ENCODE results near the gene FGFR3.
"Not testable (repeated sequence)": the region's sequence is repeated elsewhere in the genome, so short reads cannot be mapped to it uniquely, and the experiment has no call there.

Gene FGFR3

GRCh38 chr4:1819284-1819683 lies 26.2 kb downstream of the FGFR3 start:
- no peak for DNase-seq (ENCODE audit: low spot score)

- no peak for DNase-seq (ENCODE audit: low spot score)
Measured at GRCh38 chr4:1819816-1820215, 26.7 kb downstream of the FGFR3 start.

GRCh38 chr4:1821679-1822567 lies 28.8 kb downstream of the FGFR3 start:
- no peak for DNase-seq (ENCODE audit: low spot score)

GRCh38 chr4:1822568-1823544 lies 29.8 kb downstream of the FGFR3 start:
- DNase-seq (ENCODE audit: low spot score), result no peak

- DNase-seq (ENCODE audit: low spot score), result no peak
Measured at GRCh38 chr4:1823545-1823932, 30.4 kb downstream of the FGFR3 start.

GRCh38 chr4:1824746-1825145 lies 31.7 kb downstream of the FGFR3 start:
- no peak for DNase-seq (ENCODE audit: low spot score)

- DNase-seq (ENCODE audit: low spot score), result no peak
Measured at GRCh38 chr4:1825326-1825725, 32.2 kb downstream of the FGFR3 start.

- no peak for DNase-seq (ENCODE audit: low spot score)
Measured at GRCh38 chr4:1826531-1827350, 33.6 kb downstream of the FGFR3 start.

- DNase-seq (ENCODE audit: low spot score), result no peak
Measured at GRCh38 chr4:1830234-1830633, 37.1 kb downstream of the FGFR3 start.

- no peak for DNase-seq (ENCODE audit: low spot score)
Measured at GRCh38 chr4:1830642-1831228, 37.6 kb downstream of the FGFR3 start.

- DNase-seq (ENCODE audit: low spot score), result no peak
Measured at GRCh38 chr4:1831331-1831730, 38.2 kb downstream of the FGFR3 start.

- no peak for DNase-seq (ENCODE audit: low spot score)
Measured at GRCh38 chr4:1832690-1833089, 39.6 kb downstream of the FGFR3 start.

GRCh38 chr4:1833307-1834046 lies 40.4 kb downstream of the FGFR3 start:
- DNase-seq (ENCODE audit: low spot score), result no peak

GRCh38 chr4:1834047-1834775 lies 41.1 kb downstream of the FGFR3 start:
- no peak for DNase-seq (ENCODE audit: low spot score)

GRCh38 chr4:1835836-1836235 lies 42.7 kb downstream of the FGFR3 start:
- not testable (repeated sequence) for DNase-seq (ENCODE audit: low spot score)

GRCh38 chr4:1836650-1837049 lies 43.6 kb downstream of the FGFR3 start:
- no peak for DNase-seq (ENCODE audit: low spot score)

- no peak for DNase-seq (ENCODE audit: low spot score)
Measured at GRCh38 chr4:1837069-1837468, 44.0 kb downstream of the FGFR3 start.

- DNase-seq (ENCODE audit: low spot score), result no peak
Measured at GRCh38 chr4:1839282-1839681, 46.2 kb downstream of the FGFR3 start.

GRCh38 chr4:1841201-1841886 lies 48.3 kb downstream of the FGFR3 start:
- no peak for DNase-seq (ENCODE audit: low spot score)

- no peak for DNase-seq (ENCODE audit: low spot score)
Measured at GRCh38 chr4:1841887-1842210, 48.8 kb downstream of the FGFR3 start.
